CD4-positive, alpha-beta T cell treated with Interleukin-6 at 100 ng/mL for 8 hours (primary cell): ENCODE data around the gene STRIP2.
"Not testable (repeated sequence)": the region's sequence is repeated elsewhere in the genome, so short reads cannot be mapped to it uniquely, and the experiment has no call there.

Source experiments
- DNase-seq: peaks from one replicate; pipeline ENCODE4 v3.0.0-alpha.2; 2020; ENCODE audit warnings: mixed read lengths, low spot score

The STRIP2 gene

DNA sequence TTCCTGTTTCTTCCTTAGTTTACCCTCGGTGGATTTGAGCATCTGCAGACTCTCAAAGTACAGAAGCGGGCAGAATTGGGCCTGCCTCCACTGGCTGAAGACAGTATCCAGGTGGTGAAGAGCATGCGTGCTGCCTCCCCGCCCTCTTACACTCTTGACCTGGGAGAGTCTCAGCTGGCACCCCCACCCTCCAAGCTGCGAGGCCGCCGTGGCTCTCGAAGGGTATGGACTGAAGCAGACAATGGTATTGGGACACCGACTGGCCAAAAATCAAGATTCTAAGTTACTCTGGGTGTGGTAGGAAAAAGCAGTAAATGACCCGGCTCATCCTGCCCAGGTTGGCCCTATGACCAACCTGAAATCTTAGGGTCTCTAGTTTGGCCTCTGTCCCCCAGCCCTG lies 22.2 kb downstream of the STRIP2 start:
- DNase-seq: no peak

GRCh38 chr7:129457101-129457500 lies 22.9 kb downstream of the STRIP2 start:
- no peak for DNase-seq

GRCh38 chr7:129458171-129458570 lies 23.9 kb downstream of the STRIP2 start:
- no peak for DNase-seq

DNA sequence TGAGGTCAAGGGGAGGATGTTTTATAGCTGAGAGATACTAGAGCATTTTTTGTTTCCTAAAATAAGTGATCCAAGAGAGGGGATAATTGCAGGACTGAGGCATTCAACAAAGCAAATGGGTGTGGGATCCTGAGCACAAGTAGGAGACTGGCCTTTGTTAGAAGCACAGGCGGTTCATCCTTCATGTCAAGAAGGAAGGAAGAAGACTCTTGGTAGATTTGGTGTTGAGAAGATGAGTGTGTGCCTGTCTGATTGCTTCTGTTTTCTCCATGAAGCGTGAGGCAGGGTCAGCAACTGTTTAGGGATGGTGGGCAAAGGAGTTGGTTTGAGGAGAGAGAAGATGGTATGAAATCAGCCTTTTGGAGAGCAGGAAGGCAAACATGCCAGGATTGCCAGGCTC lies 27.6 kb downstream of the STRIP2 start:
- no peak for DNase-seq

- no peak for DNase-seq
These were observed 28.2 kb downstream of the STRIP2 start for GRCh38 chr7:129462420-129462819.

DNA sequence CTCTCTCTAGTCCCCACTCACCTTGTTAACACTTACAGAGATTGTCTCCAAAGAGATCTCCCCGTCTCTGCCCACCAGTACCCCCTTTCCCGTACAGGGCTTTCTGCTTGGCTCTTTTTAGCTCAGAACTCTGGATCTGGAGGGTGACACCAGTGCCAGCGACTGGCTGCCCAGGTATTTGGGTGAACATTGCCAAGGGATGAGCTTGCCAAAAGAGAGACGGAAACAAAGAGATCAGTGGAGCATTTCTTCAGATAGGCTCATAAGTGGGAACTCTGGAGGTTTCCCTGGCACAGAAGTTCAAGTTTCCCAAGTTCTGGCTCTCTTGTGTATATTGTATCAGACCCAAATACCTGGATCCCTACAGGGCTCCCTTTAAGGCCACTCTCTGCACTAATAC lies 30.0 kb downstream of the STRIP2 start:
- no peak for DNase-seq

DNA sequence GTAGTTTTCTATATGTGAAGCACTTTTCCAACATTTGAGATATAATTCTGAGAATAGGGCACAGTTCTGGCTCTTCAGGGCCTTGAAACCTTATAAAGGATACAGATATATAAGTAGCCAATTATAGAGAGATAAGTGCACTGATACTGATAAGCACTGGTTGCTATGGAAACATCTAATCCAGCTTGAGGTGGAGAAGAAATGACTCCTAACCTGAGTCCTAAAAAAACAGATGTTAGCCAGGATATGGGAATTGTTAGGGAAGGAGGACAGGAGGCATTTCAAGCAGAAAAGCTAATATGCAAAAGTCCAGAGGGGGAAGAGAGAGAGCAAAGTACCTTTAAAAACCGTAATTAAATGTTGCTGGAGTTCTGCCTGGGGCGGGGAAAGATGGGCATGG lies 30.8 kb downstream of the STRIP2 start:
- no peak for DNase-seq

DNA sequence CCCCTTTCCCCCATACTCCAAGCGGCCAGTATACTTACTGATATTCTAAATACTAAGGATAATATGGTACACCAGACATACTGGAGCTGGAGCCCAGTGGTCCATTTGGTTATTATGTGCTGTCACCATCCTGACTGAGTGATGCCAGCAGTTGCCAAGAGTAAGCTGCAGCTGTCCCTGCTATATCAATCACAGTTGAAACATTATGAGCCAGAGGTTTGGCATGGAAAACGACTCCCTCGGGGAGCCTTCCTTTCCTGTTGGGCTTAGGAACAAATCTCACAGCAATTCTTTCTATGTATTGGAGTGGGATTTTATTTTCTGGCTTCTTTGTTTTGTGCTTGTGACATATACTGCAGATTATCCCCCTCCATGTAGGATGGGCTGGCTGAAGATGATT lies 32.6 kb downstream of the STRIP2 start:
- DNase-seq: no peak

- no peak for DNase-seq
These were observed 33.9 kb downstream of the STRIP2 start for GRCh38 chr7:129468087-129468486.

DNA sequence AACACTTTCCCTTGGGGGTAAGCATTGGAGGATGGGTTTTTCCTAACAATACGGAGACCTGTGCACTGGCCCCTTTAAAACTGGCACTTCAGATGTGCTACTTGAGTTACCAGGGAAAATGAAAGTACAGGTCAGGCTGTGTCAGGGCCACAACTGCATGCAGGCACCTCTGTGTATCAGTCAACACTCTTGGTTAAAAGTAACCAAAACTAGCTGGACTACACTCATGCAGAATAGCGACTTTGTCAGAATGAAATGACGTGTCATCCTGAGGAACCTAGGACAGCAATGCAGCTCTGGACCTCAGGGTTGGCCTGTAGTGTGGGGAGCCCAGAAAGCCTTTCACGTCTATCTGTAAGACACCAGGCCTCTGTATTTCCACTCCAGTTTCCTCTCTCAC lies 34.3 kb downstream of the STRIP2 start:
- DNase-seq: no peak

GRCh38 chr7:129469930-129470329 lies 35.7 kb downstream of the STRIP2 start:
- DNase-seq: no peak

DNA sequence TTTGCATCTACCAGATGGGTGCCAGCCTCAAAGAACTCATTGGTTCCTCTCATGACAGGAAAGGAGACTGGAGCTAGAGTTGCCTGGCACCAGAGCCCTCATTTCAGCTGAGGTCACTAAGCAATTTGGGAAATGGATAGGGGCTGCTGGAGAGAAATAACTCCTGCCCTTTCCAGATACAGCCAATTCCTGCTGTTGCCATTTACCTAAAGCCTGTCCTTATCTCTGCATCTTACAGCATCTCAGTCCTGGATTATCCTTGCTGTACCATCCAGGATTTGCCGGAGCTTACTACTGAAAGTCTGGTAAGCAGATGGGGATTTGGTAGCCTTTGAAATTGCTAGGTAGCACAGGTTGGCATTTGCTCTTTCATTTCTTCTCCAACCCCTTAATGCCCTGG lies 36.2 kb downstream of the STRIP2 start:
- DNase-seq: no peak

DNA sequence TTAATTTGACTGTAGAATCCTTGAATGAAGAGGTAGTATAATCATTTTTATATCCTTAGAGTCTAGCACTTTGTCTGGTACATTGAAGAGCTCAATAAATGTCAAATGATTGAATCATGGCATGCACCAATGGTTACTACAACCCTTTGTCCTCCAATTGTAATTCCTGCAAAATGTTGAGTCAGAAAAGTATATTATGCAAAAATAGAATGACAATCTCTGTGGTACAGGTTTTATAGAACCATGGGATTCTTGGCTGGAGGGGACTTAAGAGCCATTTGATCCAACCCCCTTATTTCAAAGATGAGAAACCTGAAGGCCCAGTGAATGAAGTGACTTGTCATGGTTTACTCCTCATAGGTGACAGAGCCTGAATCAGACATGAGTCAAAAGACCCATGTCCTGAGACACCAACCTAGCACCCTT lies 37.2 kb downstream of the STRIP2 start:
- no peak for DNase-seq

DNA sequence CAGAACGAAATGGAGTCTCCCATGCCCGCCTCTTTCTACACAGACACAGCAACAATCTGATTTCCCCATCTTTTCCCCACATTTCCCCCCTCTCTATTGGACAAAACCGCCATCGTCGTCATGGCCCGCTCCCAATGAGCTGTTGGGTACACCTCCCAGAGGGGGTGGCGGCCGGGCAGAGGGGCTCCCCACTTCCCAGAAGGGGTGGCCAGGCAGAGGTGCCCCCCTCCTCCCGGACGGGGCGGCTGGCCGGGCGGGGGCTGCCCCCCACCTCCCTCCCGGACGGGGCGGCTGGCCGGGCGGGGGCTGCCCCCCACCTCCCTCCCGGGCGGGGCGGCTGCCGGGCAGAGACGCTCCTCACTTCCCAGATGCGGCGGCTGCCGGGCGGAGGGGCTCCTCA lies 41.7 kb downstream of the STRIP2 start:
- not testable (repeated sequence) for DNase-seq

DNA sequence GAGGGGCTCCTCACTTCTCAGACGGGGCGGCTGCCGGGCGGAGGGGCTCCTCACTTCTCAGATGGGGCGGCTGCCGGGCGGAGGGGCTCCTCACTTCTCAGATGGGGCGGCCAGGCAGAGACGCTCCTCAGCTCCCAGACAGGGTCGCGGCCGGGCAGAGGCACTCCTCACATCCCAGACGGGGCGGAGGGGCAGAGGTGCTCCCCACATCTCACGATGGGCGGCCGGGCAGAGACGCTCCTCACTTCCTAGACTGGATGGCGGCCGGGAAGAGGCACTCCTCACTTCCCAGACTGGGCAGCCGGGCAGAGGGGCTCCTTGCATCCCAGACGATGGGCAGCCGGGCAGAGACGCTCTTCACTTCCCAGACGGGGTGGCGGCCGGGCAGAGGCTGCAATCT lies 42.2 kb downstream of the STRIP2 start:
- not testable (repeated sequence) for DNase-seq

GRCh38 chr7:129479831-129480230 lies 45.6 kb downstream of the STRIP2 start:
- no peak for DNase-seq

DNA sequence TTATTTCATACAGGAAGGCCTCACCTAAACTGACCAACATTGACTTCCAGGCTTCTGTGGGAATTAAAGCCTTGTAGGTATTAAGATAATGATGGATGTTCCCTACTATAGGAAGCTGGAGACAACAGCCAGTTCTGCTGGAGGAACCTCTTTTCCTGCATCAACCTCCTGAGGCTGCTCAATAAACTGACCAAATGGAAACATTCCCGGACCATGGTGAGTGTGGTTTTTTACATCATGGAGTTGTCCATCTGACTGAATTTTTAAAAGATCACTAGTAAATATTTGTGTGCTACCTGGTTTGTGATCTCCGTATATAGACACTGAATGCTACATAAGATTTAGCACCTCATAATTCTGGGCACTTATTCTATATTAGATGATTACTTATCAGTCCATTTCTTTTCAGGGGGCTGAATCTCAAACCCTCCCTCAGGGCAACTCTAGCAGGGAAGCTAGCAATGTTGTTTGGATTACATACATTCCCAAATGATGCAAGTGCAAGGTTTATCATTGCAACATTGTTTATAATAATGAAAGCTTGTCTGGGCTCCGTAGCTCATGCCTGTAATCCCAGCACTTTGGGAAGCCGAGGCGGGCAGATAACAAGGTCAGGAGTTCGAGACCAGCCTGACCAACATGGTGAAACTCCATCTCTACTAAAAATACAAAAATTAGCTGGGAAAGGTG lies 46.6 kb downstream of the STRIP2 start:
- no peak for DNase-seq

DNA sequence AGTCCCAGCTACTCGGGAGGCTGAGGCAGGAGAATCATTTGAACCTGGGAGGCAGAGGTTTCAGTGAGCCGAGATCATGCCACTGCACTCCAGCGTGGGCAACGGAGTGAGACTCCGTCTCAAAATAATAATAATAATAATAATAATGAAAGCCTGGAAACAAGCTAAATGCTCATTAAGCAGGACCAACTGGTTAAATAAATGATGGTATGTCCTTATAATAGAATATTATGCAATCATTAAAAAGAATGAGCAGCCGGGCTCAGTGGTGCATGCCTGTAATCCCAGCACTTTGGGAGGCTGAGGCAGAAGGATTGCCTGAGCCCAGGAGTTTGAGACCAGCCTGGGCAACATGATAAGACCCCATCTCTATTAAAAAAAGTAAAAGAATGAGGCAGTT lies 47.1 kb downstream of the STRIP2 start:
- DNase-seq: not testable (repeated sequence)

- no peak for DNase-seq
These were observed 48.5 kb downstream of the STRIP2 start for GRCh38 chr7:129482781-129483180.

DNA sequence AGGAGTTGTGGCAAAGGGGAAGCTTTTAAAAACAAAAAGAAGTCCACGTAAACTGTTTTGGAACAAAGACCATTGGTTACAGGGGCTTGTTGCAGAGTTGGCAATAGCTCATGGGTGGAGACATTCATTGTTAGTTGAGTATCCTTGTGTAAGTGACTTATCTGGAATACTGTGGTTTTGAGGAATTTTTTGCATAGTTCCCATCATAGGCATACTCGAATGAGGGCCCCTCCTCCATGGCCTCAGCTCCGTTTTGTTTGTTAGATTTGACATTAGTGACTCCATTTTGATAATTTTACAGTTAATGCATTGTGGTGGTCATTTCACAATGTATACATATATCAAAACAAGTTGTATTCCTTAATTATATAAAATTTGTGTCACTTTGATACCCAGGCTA lies 55.3 kb downstream of the STRIP2 start:
- no peak for DNase-seq

GRCh38 chr7:129492391-129492790 lies 58.2 kb downstream of the STRIP2 start:
- DNase-seq: no peak

GRCh38 chr7:129493555-129493954 lies 59.3 kb downstream of the STRIP2 start:
- no peak for DNase-seq

GRCh38 chr7:129494041-129494440 lies 59.8 kb downstream of the STRIP2 start:
- DNase-seq: no peak

GRCh38 chr7:129495987-129496386 lies 61.8 kb downstream of the STRIP2 start:
- DNase-seq: no peak

GRCh38 chr7:129496653-129497052 lies 62.4 kb downstream of the STRIP2 start:
- DNase-seq: no peak
